A549 (cell line): ENCODE measurements around the gene SEC24B. TPM values are rescaled to one million over a fixed set of nuclear protein-coding genes. Genes with fewer than 3 reads are reported as not detected.

Experiments used
- ATAC-seq, 2 experiments: fragments of 200-7000 bp in 1 of 2; fragments of >200 bp in 1 of 2; cut with Nextera tagmentation in 1 of 2; cut with Tn5 transposase in 1 of 2; 3 replicates each; pipeline versions ENCODE4 v1.8.0 to v1.9.1; 2018 to 2020; ENCODE audit warnings: mild to moderate bottlenecking in 1 of 2, moderate library complexity in 1 of 2
- CTCF ChIA-PET: fragments of 300-600 bp; sonication (Branson Sonifier 250); formaldehyde crosslinking; extraction: SDS; loops from one replicate; lab custom pipeline; 2021; ENCODE audit warnings: antibody characterized with exemption, inconsistent platforms; lab: Yijun Ruan, JAX
- POLR2A ChIA-PET: fragments of 350-600 bp; formaldehyde crosslinking; extraction: SDS; loops from one replicate; lab custom pipeline; 2021; ENCODE audit warnings: antibody characterized with exemption, inconsistent platforms; lab: Yijun Ruan, JAX
- DNase-seq, 2 experiments: peaks; one replicate each; pipeline versions ENCODE4 v3.0.0 to v3.0.0-alpha.2; 2011 to 2016; ENCODE audit warnings: low read depth in 1 of 2, low spot score in 1 of 2
- FAIRE-seq: peaks from 2 replicates; lab custom pipeline; 2011; peaks lifted over from hg19 to GRCh38; lab: Jason Lieb, UNC
- H3K27ac ChIP-seq, 2 experiments: fragments of >200 bp; sonication (Bioruptor Twin); formaldehyde crosslinking; 3 replicates each; pipeline ENCODE4 v1.5.1; 2016 to 2017
- H3K4me1 ChIP-seq: fragments of >200 bp; sonication (Bioruptor Twin); formaldehyde crosslinking; 3 replicates; pipeline ENCODE4 v1.6.1; 2016
- H3K4me2 ChIP-seq: fragments of >200 bp; sonication (Bioruptor Twin); formaldehyde crosslinking; 3 replicates; pipeline ENCODE4 v1.6.1; 2016
- H3K4me3 ChIP-seq: fragments of >200 bp; sonication (Bioruptor Twin); formaldehyde crosslinking; 3 replicates; pipeline ENCODE4 v1.5.1; 2016
- H3K9me3 ChIP-seq: fragments of >200 bp; sonication (Bioruptor Twin); formaldehyde crosslinking; 3 replicates; pipeline ENCODE4 v1.6.1; 2016
- CBX8 ChIP-seq: fragments of 200-600 bp; sonication (generic); IDR thresholded peaks from 2 replicates; pipeline ENCODE4 v1.6.1; 2016
- CEBPB ChIP-seq, 2 experiments: fragments of >200 bp in 1 of 2; sonication (Bioruptor Twin) in 1 of 2; formaldehyde crosslinking in 1 of 2; IDR thresholded peaks; 2 replicates each; pipeline ENCODE4 v1.6.1; 2012 to 2016
- EHF ChIP-seq: fragments of 250-450 bp; sonication (Bioruptor Pico); IDR thresholded peaks from 2 replicates; pipeline ENCODE4 v1.5.0; 2020; ENCODE audit warnings: mild to moderate bottlenecking
- ESRRA ChIP-seq: fragments of 150-350 bp; IDR thresholded peaks from 2 replicates; pipeline ENCODE4 v1.6.1; 2014; ENCODE audit warnings: mild to moderate bottlenecking, low read length, borderline replicate concordance
- FOXS1 ChIP-seq: fragments of 250-450 bp; sonication (Bioruptor Pico); IDR thresholded peaks from 2 replicates; pipeline ENCODE4 v1.5.0; 2020; ENCODE audit warnings: mild to moderate bottlenecking, moderate library complexity
- HEYL ChIP-seq: fragments of 250-450 bp; sonication (Bioruptor Pico); IDR thresholded peaks from 2 replicates; pipeline ENCODE4 v1.8.0; 2021; ENCODE audit warnings: mild to moderate bottlenecking, moderate library complexity
- HOXA7 ChIP-seq: fragments of 250-450 bp; sonication (Bioruptor Pico); IDR thresholded peaks from 2 replicates; pipeline ENCODE4 v1.5.0; 2020; ENCODE audit warnings: mild to moderate bottlenecking, moderate library complexity
- HOXB5 ChIP-seq: fragments of 250-450 bp; sonication (Bioruptor Pico); IDR thresholded peaks from 2 replicates; pipeline ENCODE4 v1.5.0; 2020; ENCODE audit warnings: mild to moderate bottlenecking, moderate library complexity
- JUNB ChIP-seq: fragments of >200 bp; sonication (Bioruptor Twin); formaldehyde crosslinking; IDR thresholded peaks from 2 replicates; pipeline ENCODE4 v1.6.1; 2016
- MAFK ChIP-seq: fragments of 450-650 bp; IDR thresholded peaks from 2 replicates; pipeline ENCODE4 v1.6.1; 2014; ENCODE audit not compliant: partially characterized antibody
- MAZ ChIP-seq: fragments of 150-350 bp; IDR thresholded peaks from 2 replicates; pipeline ENCODE4 v1.6.1; 2014; ENCODE audit warnings: antibody characterized with exemption, low read depth, low read length, borderline replicate concordance
- PHF8 ChIP-seq: fragments of 200-600 bp; sonication (generic); IDR thresholded peaks from 2 replicates; pipeline ENCODE4 v1.6.1; 2016; ENCODE audit warnings: low read depth, mild to moderate bottlenecking, antibody characterized with exemption, moderate library complexity, borderline replicate concordance
- POLR2AphosphoS2 ChIP-seq: conservative IDR thresholded peaks from 2 replicates; pipeline ENCODE4 v1.6.1; 2012; ENCODE audit warnings: low read length, improper control_type of control experiment, inconsistent platforms
- RARB ChIP-seq: fragments of 250-450 bp; sonication (Bioruptor Pico); IDR thresholded peaks from 2 replicates; pipeline ENCODE4 v1.8.0; 2021; ENCODE audit warnings: mild to moderate bottlenecking, moderate library complexity
- RFX5 ChIP-seq: fragments of 450-650 bp; IDR thresholded peaks from 2 replicates; pipeline ENCODE4 v1.7.1; 2014; ENCODE audit warnings: antibody characterized with exemption, mild to moderate bottlenecking, moderate library complexity
- SREBF2 ChIP-seq: fragments of 450-650 bp; IDR thresholded peaks from 2 replicates; pipeline ENCODE4 v1.6.1; 2014; ENCODE audit warnings: mild to moderate bottlenecking, moderate library complexity
- TP53 ChIP-seq: fragments of 250-450 bp; sonication (Bioruptor Pico); IDR thresholded peaks from 2 replicates; pipeline ENCODE4 v1.5.0; 2021; ENCODE audit warnings: mild to moderate bottlenecking, moderate library complexity
- ZFP36 ChIP-seq: fragments of 450-650 bp; IDR thresholded peaks from 2 replicates; pipeline ENCODE4 v1.6.1; 2014; ENCODE audit warnings: borderline replicate concordance; ENCODE audit not compliant: partially characterized antibody
- ZSCAN20 ChIP-seq: fragments of 250-450 bp; sonication (Bioruptor Pico); IDR thresholded peaks from 2 replicates; pipeline ENCODE4 v1.8.0; 2022; ENCODE audit warnings: mild to moderate bottlenecking, moderate library complexity
- WGBS: methylation state at CpG from one replicate; pipeline ENCODE4 v1.1.6; 2017; ENCODE audit errors: missing lambda C conversion rate; 5-methylcytosine and 5-hydroxymethylcytosine counted together
- polyA plus RNA-seq, 4 experiments: library from polyadenylated mRNA; depleted of rRNA in 3 of 4; stranded (reverse); fragments of >200 nt; fragmentation: RNase III in 1 of 4; extraction: RNeasy Plus Mini Kit Qiagen cat#74134 plus additional on column Dnase treatment in 1 of 4; gene quantifications; 2 replicates in 3 of 4; 3 replicates in 1 of 4; pipeline ENCODE4 v1.2.3, GENCODE V29; 2011 to 2017
- TF ChIP-seq, protein P1 (sequence below): IDR thresholded peaks from 2 replicates; pipeline ENCODE4 v1.6.1; 2012
- TF ChIP-seq, protein P2 (sequence below): fragments of >200 bp; sonication (Bioruptor Twin); formaldehyde crosslinking; IDR thresholded peaks from 3 replicates; pipeline ENCODE4 v1.6.1; 2016
- TF ChIP-seq, protein P3 (sequence below): fragments of 250-450 bp; sonication (Bioruptor Pico); IDR thresholded peaks from 2 replicates; pipeline ENCODE4 v1.5.0; 2021; ENCODE audit warnings: mild to moderate bottlenecking, moderate library complexity, borderline replicate concordance
- TF ChIP-seq, protein P4 (sequence below): fragments of 200-600 bp; sonication (generic); IDR thresholded peaks from 2 replicates; pipeline ENCODE4 v1.6.1; 2016; ENCODE audit warnings: antibody characterized with exemption, mild to moderate bottlenecking, moderate library complexity
- TF ChIP-seq, protein P5 (sequence below): fragments of 150-350 bp; IDR thresholded peaks from 2 replicates; pipeline ENCODE4 v1.6.1; 2014; ENCODE audit warnings: low read depth, mild to moderate bottlenecking, low read length

The SEC24B gene
- polyA plus RNA-seq, 2 of the 4 experiments (the other 2 are of a cell fraction): 13.8 to 40.0 TPM

- ATAC-seq: no peak
- FAIRE-seq: no peak
- no peak for DNase-seq
- TF ChIP-seq CBX8 (no peak), JUNB (no peak), MAZ (no peak), HOXA7 (CRISPR knock-in tag) (no peak), EHF (CRISPR knock-in tag) (no peak), HEYL (CRISPR knock-in tag) (no peak), ESRRA (no peak), CEBPB (IDR thresholded peaks at IDR 0.05) (no peak), PHF8 (no peak), POLR2AphosphoS2 (no peak), MAFK (no peak), RFX5 (no peak), ZFP36 (no peak)
- TF ChIP-seq, protein P1, sequence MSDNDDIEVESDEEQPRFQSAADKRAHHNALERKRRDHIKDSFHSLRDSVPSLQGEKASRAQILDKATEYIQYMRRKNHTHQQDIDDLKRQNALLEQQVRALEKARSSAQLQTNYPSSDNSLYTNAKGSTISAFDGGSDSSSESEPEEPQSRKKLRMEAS: no peak
- TF ChIP-seq, protein P2, sequence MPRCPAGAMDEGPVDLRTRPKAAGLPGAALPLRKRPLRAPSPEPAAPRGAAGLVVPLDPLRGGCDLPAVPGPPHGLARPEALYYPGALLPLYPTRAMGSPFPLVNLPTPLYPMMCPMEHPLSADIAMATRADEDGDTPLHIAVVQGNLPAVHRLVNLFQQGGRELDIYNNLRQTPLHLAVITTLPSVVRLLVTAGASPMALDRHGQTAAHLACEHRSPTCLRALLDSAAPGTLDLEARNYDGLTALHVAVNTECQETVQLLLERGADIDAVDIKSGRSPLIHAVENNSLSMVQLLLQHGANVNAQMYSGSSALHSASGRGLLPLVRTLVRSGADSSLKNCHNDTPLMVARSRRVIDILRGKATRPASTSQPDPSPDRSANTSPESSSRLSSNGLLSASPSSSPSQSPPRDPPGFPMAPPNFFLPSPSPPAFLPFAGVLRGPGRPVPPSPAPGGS: no peak
- TF ChIP-seq, protein P3, sequence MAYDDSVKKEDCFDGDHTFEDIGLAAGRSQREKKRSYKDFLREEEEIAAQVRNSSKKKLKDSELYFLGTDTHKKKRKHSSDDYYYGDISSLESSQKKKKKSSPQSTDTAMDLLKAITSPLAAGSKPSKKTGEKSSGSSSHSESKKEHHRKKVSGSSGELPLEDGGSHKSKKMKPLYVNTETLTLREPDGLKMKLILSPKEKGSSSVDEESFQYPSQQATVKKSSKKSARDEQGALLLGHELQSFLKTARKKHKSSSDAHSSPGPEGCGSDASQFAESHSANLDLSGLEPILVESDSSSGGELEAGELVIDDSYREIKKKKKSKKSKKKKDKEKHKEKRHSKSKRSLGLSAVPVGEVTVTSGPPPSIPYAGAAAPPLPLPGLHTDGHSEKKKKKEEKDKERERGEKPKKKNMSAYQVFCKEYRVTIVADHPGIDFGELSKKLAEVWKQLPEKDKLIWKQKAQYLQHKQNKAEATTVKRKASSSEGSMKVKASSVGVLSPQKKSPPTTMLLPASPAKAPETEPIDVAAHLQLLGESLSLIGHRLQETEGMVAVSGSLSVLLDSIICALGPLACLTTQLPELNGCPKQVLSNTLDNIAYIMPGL (CRISPR knock-in tag): no peak
- TF ChIP-seq, protein P4, sequence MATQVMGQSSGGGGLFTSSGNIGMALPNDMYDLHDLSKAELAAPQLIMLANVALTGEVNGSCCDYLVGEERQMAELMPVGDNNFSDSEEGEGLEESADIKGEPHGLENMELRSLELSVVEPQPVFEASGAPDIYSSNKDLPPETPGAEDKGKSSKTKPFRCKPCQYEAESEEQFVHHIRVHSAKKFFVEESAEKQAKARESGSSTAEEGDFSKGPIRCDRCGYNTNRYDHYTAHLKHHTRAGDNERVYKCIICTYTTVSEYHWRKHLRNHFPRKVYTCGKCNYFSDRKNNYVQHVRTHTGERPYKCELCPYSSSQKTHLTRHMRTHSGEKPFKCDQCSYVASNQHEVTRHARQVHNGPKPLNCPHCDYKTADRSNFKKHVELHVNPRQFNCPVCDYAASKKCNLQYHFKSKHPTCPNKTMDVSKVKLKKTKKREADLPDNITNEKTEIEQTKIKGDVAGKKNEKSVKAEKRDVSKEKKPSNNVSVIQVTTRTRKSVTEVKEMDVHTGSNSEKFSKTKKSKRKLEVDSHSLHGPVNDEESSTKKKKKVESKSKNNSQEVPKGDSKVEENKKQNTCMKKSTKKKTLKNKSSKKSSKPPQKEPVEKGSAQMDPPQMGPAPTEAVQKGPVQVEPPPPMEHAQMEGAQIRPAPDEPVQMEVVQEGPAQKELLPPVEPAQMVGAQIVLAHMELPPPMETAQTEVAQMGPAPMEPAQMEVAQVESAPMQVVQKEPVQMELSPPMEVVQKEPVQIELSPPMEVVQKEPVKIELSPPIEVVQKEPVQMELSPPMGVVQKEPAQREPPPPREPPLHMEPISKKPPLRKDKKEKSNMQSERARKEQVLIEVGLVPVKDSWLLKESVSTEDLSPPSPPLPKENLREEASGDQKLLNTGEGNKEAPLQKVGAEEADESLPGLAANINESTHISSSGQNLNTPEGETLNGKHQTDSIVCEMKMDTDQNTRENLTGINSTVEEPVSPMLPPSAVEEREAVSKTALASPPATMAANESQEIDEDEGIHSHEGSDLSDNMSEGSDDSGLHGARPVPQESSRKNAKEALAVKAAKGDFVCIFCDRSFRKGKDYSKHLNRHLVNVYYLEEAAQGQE: no peak
- TF ChIP-seq, all 56 proteins: peak for 0
- Histone ChIP-seq H3K27ac (no peak overlapping the region), H3K4me3 (no peak overlapping the region), H3K4me2 (no peak overlapping the region), H3K4me1 (no peaks in the 10 kb centered on the region), H3K9me3 (no peaks in the 10 kb centered on the region)
- POLR2A ChIA-PET: no interaction called here
- CTCF ChIA-PET: no interaction called here
These were observed 98.6 kb downstream of the SEC24B start for GRCh38 chr4:109532182-109532581.

DNA sequence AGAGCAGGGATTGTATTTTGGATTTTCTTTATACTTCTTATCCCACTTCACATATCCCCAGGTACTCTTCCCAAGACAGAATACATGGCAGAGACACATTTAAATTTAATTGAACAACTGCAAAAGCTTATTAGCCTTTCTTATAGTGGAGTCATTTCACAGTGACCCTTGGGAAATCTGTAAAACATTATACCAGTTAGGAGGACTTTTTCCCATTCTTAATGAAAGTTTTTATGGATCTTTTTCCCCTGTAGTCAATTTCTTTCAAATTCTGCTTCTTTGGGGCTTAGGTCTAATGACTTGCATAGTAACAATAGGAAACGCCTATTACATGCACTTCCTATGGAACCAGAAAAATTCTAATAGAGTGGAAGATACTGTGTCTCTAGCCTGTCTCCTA lies 111.8 kb downstream of the SEC24B start:
- no peak for TF ChIP-seq ESRRA
- TF ChIP-seq SREBF2: no peak
- no peak for TF ChIP-seq ZSCAN20
- no peaks in the 10 kb centered on the region for H3K9me3 ChIP-seq
- H3K4me1 ChIP-seq: no peaks in the 10 kb centered on the region
- no peak overlapping the region for H3K27ac ChIP-seq
- ChIA-PET POLR2A (no interaction called here), CTCF (no interaction called here)
- no peak for DNase-seq
- no peak for ATAC-seq
- H3K4me2 ChIP-seq: no peak overlapping the region
- no peak overlapping the region for H3K4me3 ChIP-seq
- FAIRE-seq: no peak
- 88% methylated on average over 1 of the region's 1 CpG for whole genome bisulfite sequencing

DNA sequence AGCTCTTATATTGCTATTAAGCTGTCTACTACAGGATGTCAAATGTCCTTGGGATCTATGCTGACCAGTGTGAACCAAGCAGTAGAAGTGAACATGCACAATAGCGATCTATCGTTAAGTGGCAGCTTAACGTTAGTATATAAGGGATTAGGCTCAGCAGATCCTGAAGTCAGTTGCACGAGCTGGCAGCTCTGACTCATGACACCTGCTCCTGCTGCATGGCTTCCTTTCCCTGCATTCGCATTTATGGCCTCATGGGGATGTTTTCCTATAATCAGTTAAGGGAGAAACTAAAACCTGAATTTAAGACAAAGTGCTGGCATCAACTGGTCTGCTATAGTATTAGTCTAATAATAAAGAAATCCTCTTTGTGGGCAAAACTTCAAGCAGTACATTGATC lies 113.8 kb downstream of the SEC24B start:
- POLR2A ChIA-PET: no interaction called here
- no peak for ATAC-seq
- FAIRE-seq: no peak

More for the DNA sequence above, 113.8 kb downstream of the SEC24B start:
- CTCF ChIA-PET: no interaction called here
- no peak overlapping the region for H3K4me2 ChIP-seq
- H3K27ac ChIP-seq: no peak overlapping the region
- WGBS: 82% methylated on average over 5 of the region's 5 CpGs
- H3K4me1 ChIP-seq: no peaks in the 10 kb centered on the region
- H3K9me3 ChIP-seq: no peaks in the 10 kb centered on the region
- DNase-seq: no peak
- TF ChIP-seq SREBF2: no peak
- TF ChIP-seq, protein P3 (CRISPR knock-in tag): no peak
- no peak for TF ChIP-seq FOXS1 (CRISPR knock-in tag)
- TF ChIP-seq RARB (CRISPR knock-in tag): no peak
- TF ChIP-seq, protein P2: no peak
- TF ChIP-seq TP53 (CRISPR knock-in tag): no peak
- TF ChIP-seq, protein P5, sequence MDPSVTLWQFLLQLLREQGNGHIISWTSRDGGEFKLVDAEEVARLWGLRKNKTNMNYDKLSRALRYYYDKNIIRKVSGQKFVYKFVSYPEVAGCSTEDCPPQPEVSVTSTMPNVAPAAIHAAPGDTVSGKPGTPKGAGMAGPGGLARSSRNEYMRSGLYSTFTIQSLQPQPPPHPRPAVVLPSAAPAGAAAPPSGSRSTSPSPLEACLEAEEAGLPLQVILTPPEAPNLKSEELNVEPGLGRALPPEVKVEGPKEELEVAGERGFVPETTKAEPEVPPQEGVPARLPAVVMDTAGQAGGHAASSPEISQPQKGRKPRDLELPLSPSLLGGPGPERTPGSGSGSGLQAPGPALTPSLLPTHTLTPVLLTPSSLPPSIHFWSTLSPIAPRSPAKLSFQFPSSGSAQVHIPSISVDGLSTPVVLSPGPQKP: no peak
- no peak for TF ChIP-seq HOXB5 (CRISPR knock-in tag)
- no peak for TF ChIP-seq MAZ
- H3K4me3 ChIP-seq: no peak overlapping the region
